Activated CD8-positive, alpha-beta T cell treated with anti-CD3 and anti-CD28 coated beads for 36 hours (primary cell): ENCODE data around the gene C11orf68. TPM values are rescaled to one million over a fixed set of nuclear protein-coding genes. Genes with fewer than 3 reads are reported as not detected.
A peak's percentile ranks its signal among the peaks of the same experiment; 100 is the strongest.

Source experiments
- ATAC-seq: fragments of 200-7000 bp; cut with Tn5 transposase; one replicate; pipeline ENCODE4 v1.10.0; 2021; ENCODE audit warnings: mild to moderate bottlenecking, moderate library complexity
- CTCF ChIA-PET: fragments of 350-600 bp; sonication (Branson Sonifier 250); formaldehyde crosslinking; loops from one replicate; lab custom pipeline; 2021; ENCODE audit warnings: antibody characterized with exemption; lab: Charles Lee
- POLR2A ChIA-PET: fragments of 350-600 bp; sonication (Branson Sonifier 250); formaldehyde crosslinking; loops from one replicate; lab custom pipeline; 2021; ENCODE audit warnings: antibody characterized with exemption; lab: Charles Lee
- DNase-seq: peaks from one replicate; pipeline ENCODE4 v3.0.0-alpha.2; 2020
- H3K27ac Mint-ChIP-seq: one replicate; pipeline ENCODE4 v1.8.0; 2021; ENCODE audit warnings: mild to moderate bottlenecking, mixed read lengths
- H3K27me3 Mint-ChIP-seq: one replicate; pipeline ENCODE4 v1.8.0; 2021; ENCODE audit warnings: mixed read lengths
- H3K36me3 Mint-ChIP-seq: one replicate; pipeline ENCODE4 v1.8.0; 2021; ENCODE audit warnings: low read depth, mixed read lengths
- H3K4me1 Mint-ChIP-seq: one replicate; pipeline ENCODE4 v1.8.0; 2021; ENCODE audit warnings: low read depth, mixed read lengths
- H3K4me3 Mint-ChIP-seq: one replicate; pipeline ENCODE4 v1.8.0; 2021; ENCODE audit warnings: mild to moderate bottlenecking, moderate library complexity, mixed read lengths
- H3K9me3 Mint-ChIP-seq: one replicate; pipeline ENCODE4 v1.8.0; 2021; ENCODE audit warnings: mixed read lengths
- intact Hi-C: fragments of 100-400 bp; cut with micrococcal nuclease; formaldehyde crosslinking; loops from one replicate; pipeline ENCODE4 v1.10.0; 2022
- total RNA-seq, 2 experiments: library from RNA; stranded (reverse); gene quantifications; one replicate each; pipeline ENCODE4 v1.2.3, GENCODE V29; 2021
- TF ChIP-seq, protein P1 (sequence below): fragments of 200-600 bp; IDR thresholded peaks from one replicate; pipeline ENCODE4 v1.8.0; 2022; ENCODE audit warnings: antibody characterized with exemption, mild to moderate bottlenecking

Gene C11orf68
- total RNA-seq, 2 experiments from 2014 or later = 26.2 to 26.3 TPM

- Mint-ChIP-seq H3K4me1 (peaks cover 11% of the 10 kb centered on the region), H3K4me3 (no peak overlapping the region), H3K9me3 (no peaks in the 10 kb centered on the region), H3K36me3 (no peaks in the 10 kb centered on the region), H3K27me3 (peaks cover 9% of the 10 kb centered on the region), H3K27ac (no peak overlapping the region)
- no peak for ATAC-seq
- DNase-seq = no peak
- CTCF ChIA-PET = interaction anchor here (1.2 to 2.0 kb wide), 4 partner anchors 13 to 116 kb away, joined by 3 to 5 read pairs (median 4); no protein-coding TSS in a partner anchor
- intact Hi-C loops = no loop called here
- TF ChIP-seq, protein P1, sequence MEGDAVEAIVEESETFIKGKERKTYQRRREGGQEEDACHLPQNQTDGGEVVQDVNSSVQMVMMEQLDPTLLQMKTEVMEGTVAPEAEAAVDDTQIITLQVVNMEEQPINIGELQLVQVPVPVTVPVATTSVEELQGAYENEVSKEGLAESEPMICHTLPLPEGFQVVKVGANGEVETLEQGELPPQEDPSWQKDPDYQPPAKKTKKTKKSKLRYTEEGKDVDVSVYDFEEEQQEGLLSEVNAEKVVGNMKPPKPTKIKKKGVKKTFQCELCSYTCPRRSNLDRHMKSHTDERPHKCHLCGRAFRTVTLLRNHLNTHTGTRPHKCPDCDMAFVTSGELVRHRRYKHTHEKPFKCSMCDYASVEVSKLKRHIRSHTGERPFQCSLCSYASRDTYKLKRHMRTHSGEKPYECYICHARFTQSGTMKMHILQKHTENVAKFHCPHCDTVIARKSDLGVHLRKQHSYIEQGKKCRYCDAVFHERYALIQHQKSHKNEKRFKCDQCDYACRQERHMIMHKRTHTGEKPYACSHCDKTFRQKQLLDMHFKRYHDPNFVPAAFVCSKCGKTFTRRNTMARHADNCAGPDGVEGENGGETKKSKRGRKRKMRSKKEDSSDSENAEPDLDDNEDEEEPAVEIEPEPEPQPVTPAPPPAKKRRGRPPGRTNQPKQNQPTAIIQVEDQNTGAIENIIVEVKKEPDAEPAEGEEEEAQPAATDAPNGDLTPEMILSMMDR = no peak
- POLR2A ChIA-PET = interaction anchor here (0.8 to 1.9 kb wide), 4 partner anchors 11 to 126 kb away, joined by 3 to 5 read pairs (median 4); partner anchors contain the start of gene AP5B1
Observed at GRCh38 chr11:65906602-65907001, 12.3 kb downstream of the C11orf68 start.

DNA sequence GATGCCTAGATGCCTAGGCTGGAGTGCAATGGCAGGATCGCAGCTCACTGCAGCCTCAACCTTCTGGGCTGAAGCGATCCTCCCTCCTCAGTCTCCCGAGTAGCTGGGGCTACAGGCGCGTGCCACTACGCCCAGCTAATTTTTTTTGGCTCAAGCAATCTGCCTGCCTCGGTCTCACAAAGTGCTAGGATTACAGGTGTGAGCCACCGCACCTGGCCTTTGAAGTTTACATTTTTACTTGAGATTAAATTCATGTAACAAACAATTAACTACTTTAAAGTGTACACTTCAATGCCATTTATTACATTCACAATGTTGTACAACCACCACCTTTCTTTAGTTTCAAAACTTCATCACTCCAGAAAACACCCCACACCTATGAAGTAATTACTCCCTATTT, 15.1 kb downstream of the C11orf68 start:
- Mint-ChIP-seq H3K9me3 (no peaks in the 10 kb centered on the region), H3K4me1 (peaks cover 11% of the 10 kb centered on the region), H3K27ac (no peak overlapping the region), H3K36me3 (peaks cover 3% of the 10 kb centered on the region), H3K27me3 (peaks cover 5% of the 10 kb centered on the region), H3K4me3 (no peak overlapping the region)
- ChIA-PET CTCF (interaction anchor here (4.2 kb wide), 1 partner anchor 15 kb away, joined by 71 read pairs; the partner anchor contains the start of genes CCDC85B and FIBP), POLR2A (interaction anchor here (28.1 kb wide), 1 partner anchor 44 kb away, joined by 560 read pairs; the partner anchor contains the start of genes CFL1, EFEMP2 and MUS81)
- TF ChIP-seq, protein P1 = no peak
- DNase-seq = no peak
- ATAC-seq = no peak
- intact Hi-C loops = no loop called here

GRCh38 chr11:65903068-65903481, 15.8 kb downstream of the C11orf68 start:
- DNase-seq = no peak
- TF ChIP-seq, protein P1 = no peak
- POLR2A ChIA-PET = interaction anchor here (1.5 to 28.1 kb wide), 4 partner anchors 13 to 80 kb away, joined by 3 to 560 read pairs (median 8); partner anchors contain the start of genes CFL1, EFEMP2 and MUS81
- Mint-ChIP-seq H3K27me3 (peaks cover 5% of the 10 kb centered on the region), H3K36me3 (peaks cover 4% of the 10 kb centered on the region), H3K4me1 (peaks cover 11% of the 10 kb centered on the region), H3K9me3 (no peaks in the 10 kb centered on the region), H3K4me3 (no peak overlapping the region), H3K27ac (no peak overlapping the region)
- CTCF ChIA-PET = interaction anchor here (4.2 kb wide), 1 partner anchor 15 kb away, joined by 71 read pairs; the partner anchor contains the start of genes CCDC85B and FIBP
- intact Hi-C loops = no loop called here
- no peak for ATAC-seq

DNA sequence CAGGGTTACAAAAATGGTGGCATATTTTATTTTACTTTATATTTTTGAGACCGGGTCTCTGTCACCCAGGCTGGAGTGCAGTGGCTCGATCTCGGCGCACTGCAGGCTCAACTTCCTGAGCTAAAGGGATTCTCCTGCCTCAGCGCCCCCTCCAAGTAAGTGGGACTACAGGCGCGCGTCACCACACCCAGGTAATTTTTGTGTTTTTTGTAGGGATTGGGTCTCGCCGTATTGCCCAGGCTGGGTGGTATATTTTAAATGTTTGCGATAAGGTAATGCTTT, 18.0 kb downstream of the C11orf68 start:
- Mint-ChIP-seq H3K27me3 (peaks cover 5% of the 10 kb centered on the region), H3K4me1 (peaks cover 27% of the 10 kb centered on the region), H3K9me3 (no peaks in the 10 kb centered on the region), H3K4me3 (peak overlapping the region; percentile 61), H3K36me3 (peaks cover 18% of the 10 kb centered on the region), H3K27ac (peak overlapping the region; percentile 61)
- POLR2A ChIA-PET = interaction anchor here (0.8 to 28.1 kb wide), 12 partner anchors 8 to 93 kb away, joined by 3 to 560 read pairs (median 6); partner anchors contain the start of genes C11orf68, CCDC85B, CFL1 and EFEMP2
- TF ChIP-seq, protein P1 = no peak
- no peak for DNase-seq
- CTCF ChIA-PET = interaction anchor here (0.9 to 4.2 kb wide), 8 partner anchors 9 to 121 kb away, joined by 3 to 71 read pairs (median 4); partner anchors contain the start of genes C11orf68, CCDC85B and FIBP
- intact Hi-C loops = no loop called here
- ATAC-seq = no peak
